IPS-15b (cell line): ENCODE results near the gene S100A8.

ENCODE experiments used
- H3K27me3 ChIP-seq: one replicate; pipeline ENCODE4 v1.6.1; 2013; ENCODE audit warnings: low read length; ENCODE audit not compliant: control insufficient read depth, insufficient read depth
- H3K36me3 ChIP-seq: one replicate; pipeline ENCODE4 v1.6.1; 2013; ENCODE audit warnings: low read length; ENCODE audit not compliant: control insufficient read depth, insufficient read depth
- H3K4me1 ChIP-seq: one replicate; pipeline ENCODE4 v1.6.1; 2013; ENCODE audit warnings: mild to moderate bottlenecking, low read length; ENCODE audit not compliant: control insufficient read depth, insufficient read depth
- H3K4me3 ChIP-seq: one replicate; pipeline ENCODE4 v1.5.1; 2013; ENCODE audit warnings: low read depth, low read length
- H3K9ac ChIP-seq: one replicate; pipeline ENCODE4 v1.6.1; 2013; ENCODE audit warnings: low read depth, mild to moderate bottlenecking, low read length
- H3K9me3 ChIP-seq: one replicate; pipeline ENCODE4 v1.6.1; 2013; ENCODE audit warnings: mild to moderate bottlenecking, low read length; ENCODE audit not compliant: control insufficient read depth, insufficient read depth

Gene S100A8

DNA sequence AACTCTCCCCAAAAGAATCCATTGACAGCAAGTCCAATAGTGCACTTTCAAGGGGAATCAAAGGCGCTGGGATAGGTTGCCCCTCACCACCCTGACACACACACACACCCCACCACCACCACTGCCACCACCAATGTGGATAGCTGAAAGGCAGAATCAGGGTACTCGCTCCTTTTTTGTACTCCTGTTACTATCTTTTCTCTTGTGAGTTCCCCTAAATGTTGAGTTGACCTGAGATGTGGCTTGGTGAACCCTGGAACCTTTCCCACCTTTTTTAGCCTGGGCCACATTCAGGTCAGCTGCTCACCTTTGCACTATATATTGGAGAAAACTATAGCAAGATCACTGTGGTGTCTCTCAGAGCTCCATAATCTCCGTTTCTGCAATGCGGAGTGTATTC lies 3.9 kb downstream of the S100A8 start:
- Histone ChIP-seq H3K9ac (no peak overlapping the region), H3K27me3 (peaks cover 2% of the 10 kb centered on the region), H3K4me1 (no peaks in the 10 kb centered on the region), H3K9me3 (no peaks in the 10 kb centered on the region), H3K4me3 (no peak overlapping the region), H3K36me3 (no peaks in the 10 kb centered on the region)

DNA sequence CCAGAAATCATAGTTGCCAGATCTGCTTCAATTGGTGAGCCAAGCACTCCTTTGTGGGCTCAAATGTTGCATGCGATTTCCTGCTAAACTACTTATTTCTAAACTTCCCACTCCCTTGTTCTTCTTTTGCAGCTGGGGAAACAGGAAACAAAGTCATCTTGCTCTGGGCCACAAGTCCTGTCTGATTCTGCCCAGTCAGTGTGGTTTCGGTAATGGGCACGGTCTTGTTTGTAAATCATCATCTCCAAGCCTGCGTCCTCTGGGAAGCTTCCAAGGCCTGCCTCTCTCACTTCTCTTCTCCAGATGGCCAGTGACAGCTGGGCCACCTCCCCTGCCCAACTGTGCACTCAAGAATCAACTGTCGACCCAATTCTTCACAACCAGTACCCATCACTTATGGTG lies 4.4 kb downstream of the S100A8 start:
- Histone ChIP-seq H3K36me3 (no peaks in the 10 kb centered on the region), H3K4me3 (no peak overlapping the region), H3K4me1 (no peaks in the 10 kb centered on the region), H3K9ac (no peak overlapping the region), H3K9me3 (no peaks in the 10 kb centered on the region), H3K27me3 (peaks cover 2% of the 10 kb centered on the region)

DNA sequence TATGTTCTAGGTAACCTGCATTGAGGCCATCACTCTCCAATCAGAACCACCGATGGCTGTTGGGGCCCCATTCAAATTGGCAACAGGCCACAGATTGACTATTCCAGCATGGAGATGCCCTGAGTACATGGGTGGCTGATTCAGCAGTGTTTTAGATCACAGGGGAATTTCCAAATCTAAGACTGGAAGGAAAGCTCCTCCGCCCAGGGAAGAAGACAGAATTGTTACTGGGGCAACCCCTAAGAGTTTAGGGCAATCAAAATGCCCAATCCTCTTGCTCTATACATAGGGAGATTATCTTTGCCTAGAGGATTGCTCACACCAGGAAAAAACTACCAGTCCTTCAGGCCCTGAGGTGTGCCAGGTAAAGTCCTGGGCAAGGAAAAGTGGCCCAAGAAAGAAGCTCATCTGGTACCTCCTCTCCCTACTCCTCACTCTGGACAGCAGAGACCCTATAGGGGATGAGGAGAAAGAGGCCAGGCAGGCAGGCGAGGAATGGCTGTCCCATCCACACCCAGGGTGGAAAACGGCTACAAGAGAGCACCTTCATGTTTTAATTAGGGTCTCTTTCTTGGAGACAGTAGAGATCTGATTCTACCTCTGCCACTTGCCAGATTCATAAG lies 5.8 kb downstream of the S100A8 start:
- Histone ChIP-seq H3K9ac (no peak overlapping the region), H3K4me1 (no peaks in the 10 kb centered on the region), H3K36me3 (no peaks in the 10 kb centered on the region), H3K27me3 (peaks cover 2% of the 10 kb centered on the region), H3K9me3 (no peaks in the 10 kb centered on the region), H3K4me3 (no peak overlapping the region)

DNA sequence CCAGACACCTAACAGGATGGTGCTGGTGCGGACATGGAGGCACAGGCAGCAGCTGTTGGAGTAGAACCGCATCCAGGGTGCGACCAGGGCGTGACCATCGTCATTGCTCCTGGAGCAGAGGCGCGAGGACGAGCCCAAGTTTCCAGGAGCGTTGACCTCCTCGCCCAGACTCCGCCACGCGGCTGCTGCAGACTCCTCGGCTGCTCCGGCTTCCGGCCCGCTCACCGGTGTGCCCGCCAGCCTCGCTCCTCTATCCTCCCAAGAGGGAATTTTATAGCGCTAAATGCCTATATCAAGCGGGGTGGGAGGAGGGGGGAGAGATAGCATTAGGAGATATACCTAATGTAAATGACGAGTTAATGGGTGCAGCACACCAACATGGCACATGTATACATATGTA lies 10.2 kb downstream of the S100A8 start:
- H3K36me3 ChIP-seq: no peaks in the 10 kb centered on the region
- H3K27me3 ChIP-seq: no peaks in the 10 kb centered on the region
- H3K4me1 ChIP-seq: no peaks in the 10 kb centered on the region
- H3K4me3 ChIP-seq: no peak overlapping the region
- H3K9me3 ChIP-seq: no peaks in the 10 kb centered on the region
- no peak overlapping the region for H3K9ac ChIP-seq

GRCh38 chr1:153379591-153379990 lies 11.3 kb downstream of the S100A8 start:
- H3K36me3 ChIP-seq: no peaks in the 10 kb centered on the region
- H3K4me3 ChIP-seq: no peak overlapping the region
- H3K9ac ChIP-seq: no peak overlapping the region
- H3K9me3 ChIP-seq: no peaks in the 10 kb centered on the region
- no peaks in the 10 kb centered on the region for H3K27me3 ChIP-seq
- H3K4me1 ChIP-seq: no peaks in the 10 kb centered on the region

- H3K4me3 ChIP-seq: no peak within 1 kb of the TSS
- no peaks in the 10 kb centered on the region for H3K4me1 ChIP-seq
- no peaks in the 10 kb centered on the region for H3K27me3 ChIP-seq
- no peaks in the 10 kb centered on the region for H3K9me3 ChIP-seq
- H3K36me3 ChIP-seq: no peaks in the 10 kb centered on the region
- no peak within 1 kb of the TSS for H3K9ac ChIP-seq
These were observed 15.4 kb downstream of the S100A8 start, which contains the start of gene S100A12 for GRCh38 chr1:153375511-153375910. Gene S100A12, minus strand, starts transcription at chr1:153375621. Its CDS starts 1,029 bp downstream, at chr1:153374592.

GRCh38 chr1:153374071-153374470 lies 16.8 kb downstream of the S100A8 start:
- Histone ChIP-seq H3K4me3 (no peak overlapping the region), H3K4me1 (no peaks in the 10 kb centered on the region), H3K36me3 (no peaks in the 10 kb centered on the region), H3K27me3 (no peaks in the 10 kb centered on the region), H3K9ac (no peak overlapping the region), H3K9me3 (no peaks in the 10 kb centered on the region)

GRCh38 chr1:153372571-153372970 lies 18.3 kb downstream of the S100A8 start:
- H3K4me3 ChIP-seq: no peak overlapping the region
- H3K9ac ChIP-seq: no peak overlapping the region
- H3K27me3 ChIP-seq: no peaks in the 10 kb centered on the region
- no peaks in the 10 kb centered on the region for H3K36me3 ChIP-seq
- no peaks in the 10 kb centered on the region for H3K9me3 ChIP-seq
- H3K4me1 ChIP-seq: no peaks in the 10 kb centered on the region

- Histone ChIP-seq H3K4me3 (no peak overlapping the region), H3K4me1 (no peaks in the 10 kb centered on the region), H3K9ac (no peak overlapping the region), H3K27me3 (no peaks in the 10 kb centered on the region), H3K36me3 (no peaks in the 10 kb centered on the region), H3K9me3 (no peaks in the 10 kb centered on the region)
These were observed 19.6 kb downstream of the S100A8 start for GRCh38 chr1:153371231-153371630.

- H3K9ac ChIP-seq: no peak overlapping the region
- H3K27me3 ChIP-seq: no peaks in the 10 kb centered on the region
- no peaks in the 10 kb centered on the region for H3K36me3 ChIP-seq
- no peaks in the 10 kb centered on the region for H3K9me3 ChIP-seq
- H3K4me3 ChIP-seq: no peak overlapping the region
- H3K4me1 ChIP-seq: no peaks in the 10 kb centered on the region
These were observed 20.7 kb downstream of the S100A8 start for GRCh38 chr1:153370146-153370545.

DNA sequence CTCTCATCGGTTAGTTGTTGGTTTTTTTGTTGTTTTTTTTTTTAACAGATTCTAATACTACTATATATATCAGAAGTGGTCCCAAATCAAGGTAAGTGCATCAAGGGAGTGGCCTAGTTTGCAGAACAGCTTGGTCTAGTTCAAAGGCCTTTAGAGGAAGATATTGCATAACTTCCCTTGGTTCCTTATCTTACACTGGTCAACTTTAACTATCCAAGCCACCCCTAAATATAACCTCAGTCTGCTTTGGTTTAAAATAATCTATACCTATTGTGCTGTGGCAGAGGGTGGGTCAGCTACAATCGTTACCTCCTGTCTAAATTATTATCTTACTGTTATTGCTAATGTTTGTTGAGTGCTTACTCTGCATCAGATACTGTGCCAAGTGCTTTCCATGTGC lies 22.4 kb downstream of the S100A8 start:
- H3K27me3 ChIP-seq: no peaks in the 10 kb centered on the region
- H3K9ac ChIP-seq: no peak overlapping the region
- no peaks in the 10 kb centered on the region for H3K9me3 ChIP-seq
- H3K4me1 ChIP-seq: no peaks in the 10 kb centered on the region
- no peak overlapping the region for H3K4me3 ChIP-seq
- H3K36me3 ChIP-seq: no peaks in the 10 kb centered on the region

DNA sequence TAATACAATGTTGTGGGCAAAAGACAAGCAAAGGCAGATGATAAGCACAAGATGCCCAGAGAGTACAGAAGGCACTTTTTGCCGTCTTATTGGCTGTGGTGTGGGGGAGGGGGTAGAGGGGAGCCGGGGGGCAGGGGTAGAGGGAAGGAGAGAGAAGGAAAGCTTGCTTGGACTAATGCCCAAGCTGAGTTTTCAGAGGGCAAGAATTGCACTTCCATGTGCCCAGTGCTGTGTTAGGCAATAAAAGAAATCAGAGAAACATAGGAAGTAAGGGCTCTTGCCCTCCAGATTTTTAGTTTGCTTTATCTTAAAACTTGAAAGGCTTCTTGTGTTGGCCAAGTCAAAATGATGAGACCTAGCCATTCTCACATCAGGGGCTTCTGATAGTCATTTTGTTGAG lies 23.8 kb downstream of the S100A8 start:
- H3K27me3 ChIP-seq: no peaks in the 10 kb centered on the region

More for the DNA sequence above, 23.8 kb downstream of the S100A8 start:
- H3K9ac ChIP-seq: no peak overlapping the region
- no peaks in the 10 kb centered on the region for H3K36me3 ChIP-seq
- H3K4me3 ChIP-seq: no peak overlapping the region
- H3K4me1 ChIP-seq: no peaks in the 10 kb centered on the region
- H3K9me3 ChIP-seq: no peaks in the 10 kb centered on the region
